RWPE1 (cell line): ENCODE results near the gene SNIP1.
A peak's percentile ranks its signal among the peaks of the same experiment; 100 is the strongest.
"Not testable (repeated sequence)": the region's sequence is repeated elsewhere in the genome, so short reads cannot be mapped to it uniquely, and the experiment has no call there.

Source experiments
- CTCF ChIA-PET: fragments of 350-600 bp; sonication (Branson Sonifier 250); formaldehyde crosslinking; extraction: SDS; loops from one replicate; lab custom pipeline; 2021; lab: Yijun Ruan, JAX
- POLR2A ChIA-PET: fragments of 400-600 bp; formaldehyde crosslinking; extraction: SDS; loops from one replicate; lab custom pipeline; 2020; ENCODE audit warnings: antibody characterized with exemption; ENCODE audit not compliant: low non-redundant PET; lab: Yijun Ruan, JAX
- DNase-seq: peaks from one replicate; pipeline ENCODE4 v3.0.0; 2012; ENCODE audit warnings: low spot score
- H3K27ac ChIP-seq: fragments of 450-650 bp; 2 replicates; pipeline ENCODE4 v1.5.1; 2017
- CTCF ChIP-seq: fragments of 450-650 bp; conservative IDR thresholded peaks from 2 replicates; pipeline ENCODE4 v1.5.1; 2017; ENCODE audit warnings: low read depth, mild to moderate bottlenecking

Gene SNIP1

GRCh38 chr1:37560401-37561132, 6.5 kb upstream of the SNIP1 start:
- TF ChIP-seq CTCF: no peak
- ChIA-PET CTCF (no interaction called here), POLR2A (interaction anchor here (0.6 kb wide), 1 partner anchor 61 kb away, joined by 3 read pairs; no protein-coding TSS in a partner anchor)
- no peak for DNase-seq
- H3K27ac ChIP-seq: no peak overlapping the region

- H3K27ac ChIP-seq, POLR2A ChIA-PET, CTCF ChIA-PET, DNase-seq: not testable (repeated sequence)
Measured at GRCh38 chr1:37559957-37560379, 5.9 kb upstream of the SNIP1 start.

- no peak for DNase-seq
- no peak for TF ChIP-seq CTCF
- ChIA-PET POLR2A (no interaction called here), CTCF (no interaction called here)
- H3K27ac ChIP-seq: no peak overlapping the region
Measured at GRCh38 chr1:37559080-37559479, 5.0 kb upstream of the SNIP1 start.

GRCh38 chr1:37558411-37558810, 4.3 kb upstream of the SNIP1 start:
- DNase-seq: no peak
- ChIA-PET CTCF (no interaction called here), POLR2A (no interaction called here)
- no peak for TF ChIP-seq CTCF
- H3K27ac ChIP-seq: no peak overlapping the region

GRCh38 chr1:37557402-37557801, 3.3 kb upstream of the SNIP1 start:
- CTCF ChIA-PET: interaction anchor here (1.1 kb wide), 1 partner anchor 43 kb away, joined by 3 read pairs; the partner anchor contains the start of gene MEAF6
- POLR2A ChIA-PET: no interaction called here
- TF ChIP-seq CTCF: no peak
- no peak for DNase-seq
- no peak overlapping the region for H3K27ac ChIP-seq

- peak; percentile 45 for DNase-seq
- no peak for TF ChIP-seq CTCF
- no peak within 1 kb of the TSS for H3K27ac ChIP-seq
- CTCF ChIA-PET: interaction anchor here (1.1 kb wide), 1 partner anchor 42 kb away, joined by 3 read pairs; the partner anchor contains the start of gene MEAF6
- POLR2A ChIA-PET: no interaction called here
Measured at GRCh38 chr1:37556712-37557196, 2.7 kb upstream of the SNIP1 start, which contains the start of gene DNALI1. DNALI1 (plus strand) TSS chr1:37556940; CDS start chr1:37556995, 55 bp downstream.

- DNase-seq: no peak
- no peak for TF ChIP-seq CTCF
- peak overlapping the region; percentile 79 for H3K27ac ChIP-seq
- ChIA-PET CTCF (interaction anchor here (0.7 kb wide), 1 partner anchor 836 kb away, joined by 3 read pairs; no protein-coding TSS in a partner anchor), POLR2A (no interaction called here)
Measured at GRCh38 chr1:37553598-37553926, 531 bp downstream of the SNIP1 start.
